Loucy (cell line): ENCODE results near the gene ADAM22.

ENCODE experiments used
- H2AFZ ChIP-seq: fragments of 200-600 bp; sonication (generic); 2 replicates; pipeline ENCODE4 v1.6.0; 2016; ENCODE audit warnings: antibody characterized with exemption, mild to moderate bottlenecking, low read length, moderate library complexity
- H3F3A ChIP-seq: fragments of 200-600 bp; 2 replicates; pipeline ENCODE4 v1.6.0; 2016; ENCODE audit warnings: antibody characterized with exemption, low read depth, mild to moderate bottlenecking
- H3K27me3 ChIP-seq: fragments of 200-600 bp; sonication (generic); 2 replicates; pipeline ENCODE4 v1.6.1; 2014; ENCODE audit warnings: low read length, mild to moderate bottlenecking; ENCODE audit not compliant: insufficient read depth, poor library complexity, severe bottlenecking
- H3K36me3 ChIP-seq: fragments of 200-600 bp; sonication (generic); 2 replicates; pipeline ENCODE4 v1.6.1; 2016; ENCODE audit warnings: low read length; ENCODE audit not compliant: insufficient read depth
- H3K4me1 ChIP-seq: fragments of 200-600 bp; sonication (generic); 2 replicates; pipeline ENCODE4 v1.5.1; 2014; ENCODE audit warnings: low read length, mild to moderate bottlenecking; ENCODE audit not compliant: insufficient read depth, poor library complexity, severe bottlenecking
- H3K4me2 ChIP-seq: fragments of 200-600 bp; sonication (generic); 2 replicates; pipeline ENCODE4 v1.6.0; 2014; ENCODE audit warnings: antibody characterized with exemption, low read length, low read depth, mild to moderate bottlenecking; ENCODE audit not compliant: poor library complexity, severe bottlenecking
- H3K4me3 ChIP-seq: fragments of 200-600 bp; sonication (generic); 2 replicates; pipeline ENCODE4 v1.5.1; 2014; ENCODE audit warnings: low read length, mild to moderate bottlenecking, mixed read lengths; ENCODE audit not compliant: poor library complexity, severe bottlenecking
- H3K79me2 ChIP-seq: fragments of 200-600 bp; sonication (generic); 2 replicates; pipeline ENCODE4 v1.6.1; 2014; ENCODE audit warnings: low read length; ENCODE audit not compliant: insufficient read depth
- H3K9ac ChIP-seq: fragments of 200-600 bp; sonication (generic); 2 replicates; pipeline ENCODE4 v1.6.0; 2014; ENCODE audit warnings: mild to moderate bottlenecking, low read depth, low read length, moderate library complexity; ENCODE audit not compliant: poor library complexity, severe bottlenecking
- H3K9me2 ChIP-seq: fragments of 200-600 bp; sonication (generic); replicated peaks from 2 replicates; pipeline ENCODE4 v1.6.1; 2016; ENCODE audit warnings: low read depth, low read length, mixed read lengths
- H3K9me3 ChIP-seq: fragments of 200-600 bp; sonication (generic); 2 replicates; pipeline ENCODE4 v1.6.1; 2014; ENCODE audit warnings: mild to moderate bottlenecking, antibody characterized with exemption, low read length, low read depth; ENCODE audit not compliant: insufficient read depth
- H4K20me1 ChIP-seq: fragments of 200-600 bp; sonication (generic); 2 replicates; pipeline ENCODE4 v1.6.0; 2014; ENCODE audit warnings: antibody characterized with exemption, low read length, mild to moderate bottlenecking; ENCODE audit not compliant: insufficient read depth, poor library complexity, severe bottlenecking
- CTCF ChIP-seq: fragments of 200-600 bp; sonication (generic); conservative IDR thresholded peaks from 2 replicates; pipeline ENCODE4 v1.5.1; 2014; ENCODE audit warnings: mild to moderate bottlenecking, antibody characterized with exemption, low read length
- EZH2phosphoT487 ChIP-seq: fragments of 200-600 bp; IDR thresholded peaks from 2 replicates; pipeline ENCODE4 v1.6.1; 2018; ENCODE audit warnings: antibody characterized with exemption, mild to moderate bottlenecking, moderate library complexity, borderline replicate concordance

ADAM22 gene

GRCh38 chr7:88013981-88014380, 79.9 kb downstream of the ADAM22 start:
- no peaks in the 10 kb centered on the region for H3K79me2 ChIP-seq
- no peak overlapping the region for H2AFZ ChIP-seq
- no peaks in the 10 kb centered on the region for H3K36me3 ChIP-seq
- H3K4me3 ChIP-seq = no peak overlapping the region
- H3K9ac ChIP-seq = no peak overlapping the region
- no peaks in the 10 kb centered on the region for H3K9me2 ChIP-seq
- no peaks in the 10 kb centered on the region for H3K27me3 ChIP-seq
- TF ChIP-seq EZH2phosphoT487 (no peak), CTCF (no peak)
- H3K9me3 ChIP-seq = no peaks in the 10 kb centered on the region
- no peaks in the 10 kb centered on the region for H3K4me1 ChIP-seq
- H3K4me2 ChIP-seq = no peak overlapping the region
- no peaks in the 10 kb centered on the region for H4K20me1 ChIP-seq
- no peaks in the 10 kb centered on the region for H3F3A ChIP-seq

DNA sequence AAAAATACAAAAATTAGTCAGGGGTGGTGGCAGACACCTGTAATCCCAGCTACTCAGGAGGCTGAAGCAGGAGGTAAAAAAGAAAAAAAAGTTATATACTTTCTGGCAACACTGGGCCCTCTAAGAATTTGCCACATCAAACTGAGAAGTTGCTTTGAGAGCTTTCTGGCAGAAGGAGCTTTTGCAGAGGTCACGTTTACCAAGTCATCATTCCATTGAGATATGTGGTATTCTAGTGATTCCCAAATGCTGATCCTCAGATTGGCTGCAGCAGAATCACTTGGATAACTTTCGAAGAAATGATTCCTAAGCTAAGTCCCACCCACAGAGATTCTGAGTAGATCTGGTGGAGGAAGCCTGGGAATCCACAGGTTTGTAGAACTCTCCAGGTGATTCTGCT, 80.5 kb downstream of the ADAM22 start:
- TF ChIP-seq CTCF (no peak), EZH2phosphoT487 (no peak)

GRCh38 chr7:88015309-88015708, 81.3 kb downstream of the ADAM22 start:
- Histone ChIP-seq H3F3A (no peaks in the 10 kb centered on the region), H3K79me2 (no peaks in the 10 kb centered on the region), H3K9me3 (no peaks in the 10 kb centered on the region), H3K4me1 (no peaks in the 10 kb centered on the region), H3K9me2 (no peaks in the 10 kb centered on the region), H3K9ac (no peak overlapping the region), H2AFZ (no peak overlapping the region), H3K4me3 (no peak overlapping the region), H4K20me1 (no peaks in the 10 kb centered on the region), H3K27me3 (no peaks in the 10 kb centered on the region), H3K36me3 (no peaks in the 10 kb centered on the region), H3K4me2 (no peak overlapping the region)
- no peak for TF ChIP-seq CTCF
- no peak for TF ChIP-seq EZH2phosphoT487

More for the DNA sequence above, 80.5 kb downstream of the ADAM22 start:
- Histone ChIP-seq H3K4me3 (no peak overlapping the region), H4K20me1 (no peaks in the 10 kb centered on the region), H3K79me2 (no peaks in the 10 kb centered on the region), H3K9me3 (no peaks in the 10 kb centered on the region), H3K4me2 (no peak overlapping the region), H3K4me1 (no peaks in the 10 kb centered on the region), H2AFZ (no peak overlapping the region), H3F3A (no peaks in the 10 kb centered on the region), H3K9ac (no peak overlapping the region), H3K36me3 (no peaks in the 10 kb centered on the region), H3K27me3 (no peaks in the 10 kb centered on the region), H3K9me2 (no peaks in the 10 kb centered on the region)
